GM06990 (cell line): ENCODE data around the gene CDK17.

Experiments used
- DNase-seq: peaks from one replicate; pipeline ENCODE4 v3.0.0-alpha.2; 2011; ENCODE audit not compliant: insufficient read length; ENCODE audit errors: extremely low read depth
- H3K27me3 ChIP-seq: replicated peaks from 2 replicates; pipeline ENCODE4 v1.6.0; 2011; ENCODE audit warnings: low read length; ENCODE audit not compliant: control insufficient read depth, insufficient read depth
- H3K36me3 ChIP-seq: 2 replicates; pipeline ENCODE4 v1.5.1; 2011; ENCODE audit warnings: low read length; ENCODE audit not compliant: control insufficient read depth, insufficient read depth
- H3K4me3 ChIP-seq: replicated peaks from 2 replicates; pipeline ENCODE4 v1.5.1; 2011; ENCODE audit warnings: low read depth, mild to moderate bottlenecking, control low read depth, low read length
- CTCF ChIP-seq: IDR thresholded peaks from 2 replicates; pipeline ENCODE4 v1.5.1; 2011; ENCODE audit warnings: low read length, control low read depth, mild to moderate bottlenecking, inconsistent platforms; ENCODE audit not compliant: insufficient read depth, poor library complexity, severe bottlenecking

Gene CDK17

GRCh38 chr12:96230646-96231045, 169.6 kb downstream of the CDK17 start:
- Histone ChIP-seq H3K27me3 (no peaks in the 10 kb centered on the region), H3K36me3 (peaks cover 6% of the 10 kb centered on the region)
- DNase-seq, result no peak

GRCh38 chr12:96228566-96229248, 171.5 kb downstream of the CDK17 start:
- no peaks in the 10 kb centered on the region for H3K27me3 ChIP-seq
- H3K36me3 ChIP-seq, result peaks cover 6% of the 10 kb centered on the region
- TF ChIP-seq CTCF, result no peak
- no peak for DNase-seq
- no peak overlapping the region for H3K4me3 ChIP-seq

More at GRCh38 chr12:96230646-96231045, 169.6 kb downstream of the CDK17 start:
- no peak overlapping the region for H3K4me3 ChIP-seq
- no peak for TF ChIP-seq CTCF
